Naive thymus-derived CD4-positive, alpha-beta T cell (primary cell): Measurements from ENCODE around the gene MICAL2. TPM values are rescaled to one million over a fixed set of nuclear protein-coding genes. Genes with fewer than 3 reads are reported as not detected.

Source experiments
- ATAC-seq: fragments of 150-1000 bp; cut with Tn5 transposase; 2 replicates; pipeline ENCODE4 v1.10.0; 2021; ENCODE audit warnings: mild to moderate bottlenecking, moderate library complexity
- CTCF ChIA-PET: fragments of 350-600 bp; sonication (Branson Sonifier 250); formaldehyde crosslinking; loops from one replicate; lab custom pipeline; 2021; ENCODE audit warnings: antibody characterized with exemption; lab: Charles Lee
- POLR2A ChIA-PET: fragments of 350-600 bp; sonication (Branson Sonifier 250); formaldehyde crosslinking; loops from one replicate; lab custom pipeline; 2021; ENCODE audit warnings: antibody characterized with exemption, inconsistent platforms; lab: Charles Lee
- DNase-seq, 9 donors: peaks; one replicate each; pipeline versions ENCODE4 v3.0.0 to v3.0.0-alpha.2; 2020 to 2022; ENCODE audit warnings: mixed read lengths in 1 of 9
- H3K27ac ChIP-seq: one replicate; pipeline ENCODE4 v1.7.0; 2013; ENCODE audit warnings: mild to moderate bottlenecking, low read depth, low read length, moderate library complexity
- H3K27me3 ChIP-seq, 2 donors: one replicate each; pipeline ENCODE4 v1.7.0; 2013; ENCODE audit warnings: low read length in 2 of 2, mild to moderate bottlenecking in 2 of 2, moderate library complexity in 2 of 2; ENCODE audit not compliant: control insufficient read depth in 2 of 2, insufficient read depth in 2 of 2
- H3K36me3 ChIP-seq, 3 experiments: 1 replicate in 2 of 3; 2 replicates in 1 of 3; pipeline ENCODE4 v1.7.0; 2013; ENCODE audit warnings: low read length in 3 of 3, mild to moderate bottlenecking in 3 of 3, moderate library complexity in 1 of 3; ENCODE audit not compliant: insufficient read depth in 3 of 3, control insufficient read depth in 2 of 3
- H3K4me1 ChIP-seq, 2 donors: one replicate each; pipeline ENCODE4 v1.7.0; 2013; ENCODE audit warnings: low read length in 2 of 2, mild to moderate bottlenecking in 2 of 2, moderate library complexity in 1 of 2; ENCODE audit not compliant: control insufficient read depth in 2 of 2, insufficient read depth in 2 of 2
- H3K4me3 ChIP-seq: 2 replicates; pipeline ENCODE4 v1.7.0; 2013; ENCODE audit warnings: mild to moderate bottlenecking, low read length
- H3K9me3 ChIP-seq, 3 experiments: 1 replicate in 2 of 3; 2 replicates in 1 of 3; pipeline ENCODE4 v1.7.0; 2013; ENCODE audit warnings: low read length in 3 of 3; ENCODE audit not compliant: control insufficient read depth in 2 of 3
- H3K27ac Mint-ChIP-seq, 9 donors: one replicate each; pipeline ENCODE4 v1.8.0; 2020 to 2022; ENCODE audit warnings: mixed read lengths in 9 of 9, mild to moderate bottlenecking in 8 of 9, moderate library complexity in 5 of 9, inconsistent platforms in 2 of 9
- H3K27me3 Mint-ChIP-seq, 5 donors: one replicate each; pipeline ENCODE4 v1.8.0; 2021 to 2022; ENCODE audit warnings: mixed read lengths in 5 of 5, mild to moderate bottlenecking in 1 of 5
- H3K36me3 Mint-ChIP-seq, 5 donors: one replicate each; pipeline ENCODE4 v1.8.0; 2020 to 2022; ENCODE audit warnings: mixed read lengths in 5 of 5, mild to moderate bottlenecking in 3 of 5, inconsistent platforms in 1 of 5
- H3K4me1 Mint-ChIP-seq, 7 donors: one replicate each; pipeline ENCODE4 v1.8.0; 2020 to 2022; ENCODE audit warnings: mixed read lengths in 7 of 7, mild to moderate bottlenecking in 3 of 7, inconsistent platforms in 1 of 7
- H3K4me3 Mint-ChIP-seq, 10 donors: one replicate each; pipeline ENCODE4 v1.8.0; 2020 to 2022; ENCODE audit warnings: mild to moderate bottlenecking in 10 of 10, mixed read lengths in 10 of 10, moderate library complexity in 6 of 10, inconsistent platforms in 2 of 10
- H3K9me3 Mint-ChIP-seq, 11 donors: one replicate each; pipeline ENCODE4 v1.8.0; 2020 to 2022; ENCODE audit warnings: mixed read lengths in 11 of 11, mild to moderate bottlenecking in 4 of 11, inconsistent platforms in 1 of 11, moderate library complexity in 1 of 11
- intact Hi-C, 2 donors: fragments of 100-400 bp; cut with micrococcal nuclease; formaldehyde crosslinking; loops; one replicate each; pipeline ENCODE4 v1.15.1; 2023
- polyA plus RNA-seq, 2 donors: library from polyadenylated mRNA; unstranded; fragments of 300-500 nt; fragmentation: Illumina TruSeq; gene quantifications; one replicate each; pipeline ENCODE4 v1.2.3, GENCODE V29; 2021
- total RNA-seq, 6 experiments: library from RNA in 5 of 6; stranded (reverse) in 5 of 6; gene quantifications; 1 replicate in 5 of 6; 2 replicates in 1 of 6; pipeline ENCODE4 v1.2.3 and lab custom pipeline; 2021 to 2026

The MICAL2 gene
- total and polyA plus RNA-seq, 7 experiments from 2014 or later = 1.1 to 112 (median 7.6) TPM

GRCh38 chr11:12193515-12194336 lies 83.3 kb downstream of the MICAL2 start:
- intact Hi-C loops = loop anchor here (2.0 to 10.0 kb wide), 2 partner anchors 83 to 349 kb away; partner anchors contain the start of genes MICAL2 (in 1 of the 2) and USP47 (in 1 of the 2)
- H3K27ac Mint-ChIP-seq = peak overlapping the region; percentile 10 to 94 (median 85)
- Histone ChIP-seq H3K4me3 (no peak overlapping the region), H3K27me3 (no peaks in the 10 kb centered on the region), H3K36me3 (no peaks in the 10 kb centered on the region), H3K4me1 (peaks cover 28 to 42% of the 10 kb centered on the region in 2 donors), H3K9me3 (no peaks in the 10 kb centered on the region), H3K27ac (peak overlapping the region; percentile 63)
- CTCF ChIA-PET = interaction anchor here (0.9 to 2.3 kb wide), 2 partner anchors 12 to 43 kb away, joined by 4 to 8 read pairs; no protein-coding TSS in a partner anchor
- ATAC-seq = no peak
- POLR2A ChIA-PET = interaction anchor here (1.5 kb wide), 2 partner anchors 30 to 49 kb away, joined by 3 to 5 read pairs; no protein-coding TSS in a partner anchor
- H3K27me3 Mint-ChIP-seq = no peaks in the 10 kb centered on the region
- no peak for DNase-seq
- H3K4me3 Mint-ChIP-seq = peak overlapping the region in 1 of 10 donors; percentile 5
- no peaks in the 10 kb centered on the region for H3K9me3 Mint-ChIP-seq
- peaks cover 0 to 23% (median 0%) of the 10 kb centered on the region in 5 donors for H3K36me3 Mint-ChIP-seq
- peaks cover 44 to 85% (median 71%) of the 10 kb centered on the region in 7 donors for H3K4me1 Mint-ChIP-seq

- Mint-ChIP-seq H3K4me1 (peaks cover 50 to 89% (median 75%) of the 10 kb centered on the region in 7 donors), H3K27ac (peak overlapping the region; percentile 91 to 97 (median 94)), H3K27me3 (no peaks in the 10 kb centered on the region), H3K4me3 (peak overlapping the region; percentile 68 to 92 (median 81)), H3K9me3 (no peaks in the 10 kb centered on the region), H3K36me3 (peaks cover 0 to 17% (median 0%) of the 10 kb centered on the region in 5 donors)
- ChIA-PET CTCF (interaction anchor here (1.1 to 1.7 kb wide), 2 partner anchors 40 to 86 kb away, joined by 3 to 4 read pairs; no protein-coding TSS in a partner anchor), POLR2A (interaction anchor here (0.6 to 1.7 kb wide), 11 partner anchors 18 to 1673 kb away, joined by 3 to 17 read pairs (median 4); no protein-coding TSS in a partner anchor)
- Histone ChIP-seq H3K4me3 (peak overlapping the region; percentile 41), H3K4me1 (peaks cover 40 to 58% of the 10 kb centered on the region in 2 donors), H3K9me3 (no peaks in the 10 kb centered on the region), H3K27ac (peak overlapping the region; percentile 57), H3K27me3 (no peaks in the 10 kb centered on the region), H3K36me3 (no peaks in the 10 kb centered on the region)
- intact Hi-C loops = loop anchor here (1.0 to 10.0 kb wide), 8 partner anchors 19 to 351 kb away; partner anchors contain the start of genes MICAL2 (in 2 of the 2) and USP47 (in 1 of the 2)
- peak; percentile 83 for ATAC-seq
- peak in 8 of 9 donors; percentile 55 to 77 (median 70) for DNase-seq
Measured at GRCh38 chr11:12195768-12196167, 85.4 kb downstream of the MICAL2 start.

- Histone ChIP-seq H3K4me3 (peak overlapping the region; percentile 41), H3K27me3 (no peaks in the 10 kb centered on the region), H3K9me3 (no peaks in the 10 kb centered on the region), H3K36me3 (no peaks in the 10 kb centered on the region), H3K27ac (peak overlapping the region; percentile 57), H3K4me1 (peaks cover 40 to 58% of the 10 kb centered on the region in 2 donors)
- ATAC-seq = no peak
- peak in 2 of 9 donors; percentile 16 to 24 for DNase-seq
- ChIA-PET CTCF (interaction anchor here (1.1 kb wide), 1 partner anchor 85 kb away, joined by 3 read pairs; no protein-coding TSS in a partner anchor), POLR2A (interaction anchor here (0.7 to 1.7 kb wide), 6 partner anchors 18 to 39 kb away, joined by 3 to 17 read pairs (median 4); no protein-coding TSS in a partner anchor)
- H3K36me3 Mint-ChIP-seq = peaks cover 0 to 18% (median 0%) of the 10 kb centered on the region in 5 donors
- no peaks in the 10 kb centered on the region for H3K9me3 Mint-ChIP-seq
- H3K27ac Mint-ChIP-seq = peak overlapping the region; percentile 91 to 97 (median 94)
- intact Hi-C loops = loop anchor here (1.0 to 10.0 kb wide), 7 partner anchors 28 to 352 kb away; partner anchors contain the start of genes MICAL2 (in 1 of the 2) and USP47 (in 1 of the 2)
- H3K27me3 Mint-ChIP-seq = no peaks in the 10 kb centered on the region
- H3K4me1 Mint-ChIP-seq = peaks cover 53 to 89% (median 73%) of the 10 kb centered on the region in 7 donors
- H3K4me3 Mint-ChIP-seq = peak overlapping the region; percentile 68 to 92 (median 81)
Measured at GRCh38 chr11:12196308-12196707, 85.9 kb downstream of the MICAL2 start.

GRCh38 chr11:12196872-12197271 lies 86.5 kb downstream of the MICAL2 start:
- ChIA-PET POLR2A (interaction anchor here (0.6 kb wide), 1 partner anchor 106 kb away, joined by 3 read pairs; no protein-coding TSS in a partner anchor), CTCF (no interaction called here)
- no peaks in the 10 kb centered on the region for H3K9me3 Mint-ChIP-seq
- peak overlapping the region; percentile 91 to 97 (median 94) for H3K27ac Mint-ChIP-seq
- no peaks in the 10 kb centered on the region for H3K27me3 ChIP-seq
- peaks cover 0 to 17% (median 0%) of the 10 kb centered on the region in 5 donors for H3K36me3 Mint-ChIP-seq
- ATAC-seq (no peak), DNase-seq (no peak)
- H3K9me3 ChIP-seq = no peaks in the 10 kb centered on the region
- intact Hi-C loops = loop anchor here (1.0 to 10.0 kb wide), 7 partner anchors 27 to 352 kb away; partner anchors contain the start of genes MICAL2 (in 1 of the 2) and USP47 (in 1 of the 2)
- H3K4me3 Mint-ChIP-seq = peak overlapping the region; percentile 68 to 92 (median 81)
- H3K4me3 ChIP-seq = peak overlapping the region; percentile 41
- H3K36me3 ChIP-seq = no peaks in the 10 kb centered on the region
- H3K4me1 ChIP-seq = peaks cover 40 to 58% of the 10 kb centered on the region in 2 donors
- H3K27me3 Mint-ChIP-seq = no peaks in the 10 kb centered on the region
- H3K4me1 Mint-ChIP-seq = peaks cover 51 to 84% (median 73%) of the 10 kb centered on the region in 7 donors
- peak overlapping the region; percentile 57 for H3K27ac ChIP-seq

GRCh38 chr11:12198251-12199222 lies 88.1 kb downstream of the MICAL2 start:
- no peaks in the 10 kb centered on the region for H3K36me3 ChIP-seq
- no peak for DNase-seq
- H3K27me3 Mint-ChIP-seq = no peaks in the 10 kb centered on the region
- peak overlapping the region; percentile 39 to 97 (median 75) for H3K27ac Mint-ChIP-seq
- intact Hi-C loops = loop anchor here (5.0 to 10.0 kb wide), 2 partner anchors 56 to 354 kb away; partner anchors contain the start of gene USP47 (in 1 of the 2)
- H3K4me1 ChIP-seq = peaks cover 40 to 52% of the 10 kb centered on the region in 2 donors
- ChIA-PET POLR2A (interaction anchor here (1.0 to 1.1 kb wide), 2 partner anchors 9 to 26 kb away, joined by 3 to 6 read pairs; no protein-coding TSS in a partner anchor), CTCF (interaction anchor here (0.8 to 1.4 kb wide), 3 partner anchors 9 to 40 kb away, joined by 3 read pairs; no protein-coding TSS in a partner anchor)
- no peak for ATAC-seq
- H3K9me3 ChIP-seq = no peaks in the 10 kb centered on the region
- H3K4me1 Mint-ChIP-seq = peaks cover 47 to 74% (median 65%) of the 10 kb centered on the region in 7 donors
- H3K36me3 Mint-ChIP-seq = peaks cover 0 to 23% (median 0%) of the 10 kb centered on the region in 5 donors
- H3K4me3 Mint-ChIP-seq = peak overlapping the region in 9 of 10 donors; percentile 20 to 92 (median 68)
- H3K27ac ChIP-seq = peak overlapping the region; percentile 23
- no peaks in the 10 kb centered on the region for H3K27me3 ChIP-seq
- peak overlapping the region; percentile 41 for H3K4me3 ChIP-seq
- peaks cover 0 to 2% (median 0%) of the 10 kb centered on the region in 11 donors for H3K9me3 Mint-ChIP-seq
